Measurements from ENCODE around the gene WWOX.
"Not testable (repeated sequence)": the region's sequence is repeated elsewhere in the genome, so short reads cannot be mapped to it uniquely, and the experiment has no call there.

The WWOX gene

GRCh38 chr16:78099271-78100111 lies at the start of gene WWOX:
WWOX (plus strand) TSS chr16:78099654.
- peak; percentile 92 for DNase-seq (ENCODE audit: extremely low spot score)
- TF ChIP-seq, protein P1, sequence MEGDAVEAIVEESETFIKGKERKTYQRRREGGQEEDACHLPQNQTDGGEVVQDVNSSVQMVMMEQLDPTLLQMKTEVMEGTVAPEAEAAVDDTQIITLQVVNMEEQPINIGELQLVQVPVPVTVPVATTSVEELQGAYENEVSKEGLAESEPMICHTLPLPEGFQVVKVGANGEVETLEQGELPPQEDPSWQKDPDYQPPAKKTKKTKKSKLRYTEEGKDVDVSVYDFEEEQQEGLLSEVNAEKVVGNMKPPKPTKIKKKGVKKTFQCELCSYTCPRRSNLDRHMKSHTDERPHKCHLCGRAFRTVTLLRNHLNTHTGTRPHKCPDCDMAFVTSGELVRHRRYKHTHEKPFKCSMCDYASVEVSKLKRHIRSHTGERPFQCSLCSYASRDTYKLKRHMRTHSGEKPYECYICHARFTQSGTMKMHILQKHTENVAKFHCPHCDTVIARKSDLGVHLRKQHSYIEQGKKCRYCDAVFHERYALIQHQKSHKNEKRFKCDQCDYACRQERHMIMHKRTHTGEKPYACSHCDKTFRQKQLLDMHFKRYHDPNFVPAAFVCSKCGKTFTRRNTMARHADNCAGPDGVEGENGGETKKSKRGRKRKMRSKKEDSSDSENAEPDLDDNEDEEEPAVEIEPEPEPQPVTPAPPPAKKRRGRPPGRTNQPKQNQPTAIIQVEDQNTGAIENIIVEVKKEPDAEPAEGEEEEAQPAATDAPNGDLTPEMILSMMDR (IDR thresholded peaks at IDR 0.05; ENCODE audit: control extremely low read depth, extremely low read depth, low read depth, missing control alignments), result no peak
- CTCF ChIA-PET, result interaction anchor here (0.7 to 3.2 kb wide), 23 partner anchors 9 to 605 kb away, joined by 3 to 20 read pairs (median 3); no protein-coding TSS in a partner anchor
- POLR2A ChIA-PET, result no interaction called here

DNA sequence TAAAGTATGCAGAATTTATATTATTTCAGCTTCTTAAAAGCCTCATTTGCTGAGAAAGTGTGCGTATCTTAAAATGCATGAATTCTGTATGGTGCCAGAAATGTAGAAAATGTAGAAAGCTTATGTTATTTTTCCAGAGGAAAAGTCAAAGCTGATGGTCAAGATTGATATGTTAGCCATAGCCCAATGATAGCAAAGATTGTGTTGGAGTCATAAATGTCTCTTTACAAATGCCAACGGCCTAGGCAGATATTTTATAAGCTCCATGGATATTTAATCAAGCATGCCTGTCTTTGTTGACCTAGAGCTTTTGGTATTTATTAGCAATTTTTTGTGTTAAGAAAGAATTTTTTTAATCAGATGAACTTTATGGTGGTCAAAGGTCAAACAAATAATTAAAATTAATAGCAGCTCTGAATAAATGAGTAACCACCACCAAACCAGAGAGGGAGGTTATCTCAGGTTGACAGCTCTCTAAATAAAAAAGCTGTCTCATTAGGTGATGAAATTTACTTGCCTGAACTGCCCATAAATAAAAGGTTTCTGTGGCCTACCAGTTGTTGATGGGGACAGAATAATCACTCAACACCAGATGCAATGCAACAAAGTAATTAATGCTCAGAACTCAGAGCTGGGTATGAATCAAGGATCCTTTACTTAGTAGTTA lies 48.6 kb upstream of the WWOX start:
- CTCF ChIA-PET, result interaction anchor here (0.8 kb wide), 1 partner anchor 9 kb away, joined by 3 read pairs; no protein-coding TSS in a partner anchor
- POLR2A ChIA-PET, result no interaction called here
- no peak for DNase-seq (ENCODE audit: extremely low spot score)
- TF ChIP-seq, protein P1 (IDR thresholded peaks at IDR 0.05; ENCODE audit: control extremely low read depth, extremely low read depth, low read depth, missing control alignments), result no peak

DNA sequence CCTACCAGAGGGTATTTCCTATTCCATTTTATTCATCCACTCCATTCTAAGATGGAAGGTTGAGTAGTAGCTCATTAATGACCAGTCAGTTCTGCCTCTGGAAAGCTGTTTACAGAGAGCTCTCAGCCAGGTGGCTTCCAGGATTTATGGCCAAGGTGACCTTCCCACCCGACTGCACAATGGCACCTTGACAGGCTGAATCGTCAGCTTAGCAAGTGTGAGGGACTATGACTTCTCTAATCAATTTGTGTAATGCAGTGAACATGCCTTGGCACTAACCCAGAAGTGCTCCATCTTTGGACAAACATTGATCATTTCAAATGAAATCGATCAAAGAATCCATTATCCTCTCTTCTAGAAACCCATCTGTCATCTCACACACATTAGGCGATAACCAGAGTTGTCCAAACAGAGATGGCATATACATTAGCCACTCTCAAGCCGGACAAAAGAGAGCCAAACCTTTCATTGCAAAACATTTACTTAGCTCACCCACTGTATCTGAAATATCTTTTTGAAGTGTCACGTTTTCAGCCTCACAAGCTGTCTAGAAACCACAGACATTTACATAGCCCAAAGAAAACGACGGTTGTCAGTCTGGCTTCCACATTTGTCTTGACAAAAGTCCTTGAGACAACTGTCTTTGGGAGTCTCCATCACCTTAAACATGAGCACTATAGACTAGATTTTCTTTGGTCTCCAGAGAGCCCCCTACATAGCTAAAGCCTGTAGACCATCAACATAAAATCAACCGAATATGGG lies 41.5 kb upstream of the WWOX start:
- CTCF ChIA-PET, result interaction anchor here (1.0 kb wide), 1 partner anchor 22 kb away, joined by 4 read pairs; no protein-coding TSS in a partner anchor
- no peak for DNase-seq (ENCODE audit: extremely low spot score)
- TF ChIP-seq, protein P1 (IDR thresholded peaks at IDR 0.05; ENCODE audit: control extremely low read depth, extremely low read depth, low read depth, missing control alignments), result no peak
- POLR2A ChIA-PET, result interaction anchor here (0.6 kb wide), 1 partner anchor 385 kb away, joined by 4 read pairs; no protein-coding TSS in a partner anchor

- CTCF ChIA-PET, result interaction anchor here (1.1 kb wide), 1 partner anchor 9 kb away, joined by 3 read pairs; no protein-coding TSS in a partner anchor
- POLR2A ChIA-PET; DNase-seq (ENCODE audit: extremely low spot score): not testable (repeated sequence)
Measured at GRCh38 chr16:78059806-78060205, 39.6 kb upstream of the WWOX start.

GRCh38 chr16:78060295-78060694 lies 39.2 kb upstream of the WWOX start:
- TF ChIP-seq, protein P1 (IDR thresholded peaks at IDR 0.05; ENCODE audit: control extremely low read depth, extremely low read depth, low read depth, missing control alignments), result no peak
- ChIA-PET CTCF (interaction anchor here (1.1 kb wide), 1 partner anchor 9 kb away, joined by 3 read pairs; no protein-coding TSS in a partner anchor), POLR2A (no interaction called here)
- no peak for DNase-seq (ENCODE audit: extremely low spot score)

DNA sequence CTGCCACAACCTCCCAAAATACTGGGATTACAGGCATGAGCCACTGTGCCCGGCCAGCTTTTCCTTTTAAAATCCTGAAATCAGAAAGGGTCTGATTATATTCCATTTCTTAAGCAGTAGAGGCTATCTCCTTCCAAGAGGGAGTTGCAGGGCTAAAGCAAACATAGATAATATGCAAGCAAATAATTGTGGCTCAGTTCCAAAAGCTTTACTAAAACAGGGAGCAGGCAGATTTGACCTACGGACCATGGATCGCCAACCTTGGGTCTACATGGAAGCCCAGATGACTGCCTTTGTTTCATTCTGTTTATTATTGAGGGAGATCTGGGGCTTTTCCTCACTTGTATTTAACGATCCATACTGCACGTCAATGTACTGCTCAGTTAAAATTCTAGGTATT lies 38.6 kb upstream of the WWOX start:
- DNase-seq (ENCODE audit: extremely low spot score), result no peak
- ChIA-PET POLR2A (no interaction called here), CTCF (no interaction called here)
- TF ChIP-seq, protein P1 (IDR thresholded peaks at IDR 0.05; ENCODE audit: control extremely low read depth, extremely low read depth, low read depth, missing control alignments), result no peak
